NCI-H2171 treated with DMSO at 0.1 percent for 48 hours (cell line): ENCODE data around the gene PEDS1.
A peak's percentile ranks its signal among the peaks of the same experiment; 100 is the strongest.

Source experiments
- DNase-seq: peaks from one replicate; lab custom pipeline; 2025; lab: John Stamatoyannopoulos, UW

The PEDS1 gene

DNA sequence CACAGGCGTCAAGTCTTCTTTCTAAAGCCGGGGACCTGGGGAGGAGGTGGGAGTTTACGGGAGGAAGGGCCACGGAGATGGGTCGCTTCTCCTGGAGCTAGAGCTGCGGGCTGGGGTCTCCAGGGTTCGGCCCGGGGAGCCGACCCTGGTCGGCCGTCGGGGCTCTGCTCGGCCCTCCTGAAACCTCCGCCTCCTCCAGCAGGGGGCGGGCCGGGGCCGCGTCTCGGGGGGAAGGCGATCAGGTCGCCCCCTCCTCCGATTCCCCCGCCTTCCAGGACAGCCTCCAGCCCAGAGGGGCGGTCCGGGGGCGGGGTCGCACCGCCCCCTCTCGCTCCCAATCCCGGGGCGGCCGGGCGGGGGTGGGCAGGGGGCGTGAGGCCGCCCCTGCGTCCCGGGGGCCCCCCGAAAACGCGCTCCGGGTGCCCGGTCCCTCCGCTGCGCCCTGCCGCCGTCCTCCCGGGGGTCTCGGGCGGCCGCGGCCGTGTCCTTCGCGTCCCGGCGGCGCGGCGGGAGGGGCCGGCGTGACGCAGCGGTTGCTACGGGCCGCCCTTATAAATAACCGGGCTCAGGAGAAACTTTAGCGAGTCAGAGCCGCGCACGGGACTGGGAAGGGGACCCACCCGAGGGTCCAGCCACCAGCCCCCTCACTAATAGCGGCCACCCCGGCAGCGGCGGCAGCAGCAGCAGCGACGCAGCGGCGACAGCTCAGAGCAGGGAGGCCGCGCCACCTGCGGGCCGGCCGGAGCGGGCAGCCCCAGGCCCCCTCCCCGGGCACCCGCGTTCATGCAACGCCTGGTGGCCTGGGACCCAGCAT lies 36.9 kb upstream of the PEDS1 start, which contains the start of gene CEBPB:
TSS of gene CEBPB (plus strand) at position 580 of the 814 bp plus-strand sequence. CDS start at position 784, 204 bp downstream.
- DNase-seq, result peak; percentile 78

DNA sequence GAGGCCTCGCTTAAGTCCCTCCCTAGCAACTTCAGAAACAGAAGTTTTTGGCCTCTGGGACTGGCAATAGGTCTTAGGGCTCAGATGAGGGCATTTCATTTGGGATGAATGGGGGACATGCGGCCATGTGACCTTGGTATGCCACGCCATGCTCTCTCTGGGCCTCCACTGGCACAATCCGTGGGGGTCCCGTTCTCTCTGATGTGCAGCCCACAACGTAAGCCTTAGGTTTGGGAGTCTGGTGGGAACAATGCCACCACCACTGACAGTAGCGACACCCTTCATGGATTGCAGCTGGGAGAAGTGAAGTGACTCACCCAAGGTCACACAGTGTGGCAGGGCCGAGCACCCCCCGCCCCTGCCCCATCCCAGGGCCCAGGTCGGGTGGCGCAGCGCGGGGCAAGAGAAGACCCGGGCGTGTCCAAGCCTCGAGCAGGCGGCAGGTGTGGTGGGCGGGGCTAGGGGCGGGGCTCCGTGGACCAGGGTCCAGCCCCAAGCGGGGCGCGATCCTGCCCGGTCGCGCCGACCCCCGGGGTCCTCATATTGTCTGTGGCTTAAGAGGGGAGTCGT lies 36.2 kb upstream of the PEDS1 start:
- DNase-seq, result no peak

DNA sequence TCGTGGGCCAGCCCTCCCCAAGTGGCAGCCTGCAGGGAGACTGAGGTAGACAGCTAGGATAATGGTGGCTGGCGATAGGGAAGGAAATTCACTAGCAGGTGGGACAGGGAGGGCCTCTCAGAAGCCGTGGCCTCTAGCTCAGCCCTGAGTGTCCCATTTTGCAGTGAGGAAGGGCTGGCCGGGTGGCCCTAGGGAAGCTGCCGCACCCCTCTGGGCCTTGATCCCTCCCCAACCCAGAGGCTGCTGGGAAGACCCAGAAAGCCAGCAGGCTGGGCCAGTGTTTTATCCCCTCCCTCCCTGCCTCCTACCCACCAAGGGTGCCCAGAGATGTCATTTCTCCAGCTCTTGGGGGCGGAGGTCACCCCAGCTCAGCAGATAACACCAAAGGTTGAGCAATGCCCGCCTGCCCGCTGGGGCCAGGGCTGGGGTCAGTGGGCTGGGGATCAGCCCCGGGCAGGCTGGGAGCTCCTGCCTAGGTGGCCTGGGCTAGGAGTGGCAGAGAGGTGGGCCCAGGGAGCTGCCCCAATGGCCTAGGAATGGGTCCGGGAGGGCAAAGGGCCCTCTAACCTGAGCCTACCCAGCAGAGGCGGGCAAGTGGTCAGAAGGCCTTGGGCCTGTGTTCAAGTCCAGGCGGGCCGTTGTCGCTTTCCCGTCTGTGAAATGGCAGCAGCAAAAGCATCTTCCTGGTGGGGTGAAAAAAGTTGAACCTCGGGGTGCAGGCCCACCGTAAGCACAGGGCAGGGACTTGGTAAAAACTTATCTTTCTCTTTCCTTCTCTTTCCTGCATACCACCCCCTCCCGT lies 35.6 kb upstream of the PEDS1 start:
- DNase-seq, result no peak

DNA sequence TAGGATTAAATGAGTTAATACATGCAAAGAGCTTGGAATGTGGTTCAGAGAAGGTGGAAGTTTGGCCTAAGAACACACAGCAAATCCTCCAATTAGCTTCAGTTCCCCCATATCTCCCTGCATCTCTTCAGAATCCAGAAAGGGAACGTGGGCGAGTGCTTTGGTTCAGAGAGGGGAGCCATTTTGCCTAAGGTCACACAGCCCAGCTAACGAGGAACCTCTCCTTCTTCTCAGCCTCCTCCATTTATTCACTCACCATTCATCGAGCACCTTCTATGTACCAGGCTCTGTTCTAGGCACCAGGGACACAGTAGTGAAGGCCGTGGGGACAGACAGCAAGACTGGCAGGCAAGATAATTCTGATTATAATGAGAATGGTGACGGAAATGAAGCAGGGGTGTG lies 34.8 kb upstream of the PEDS1 start:
- DNase-seq, result no peak

DNA sequence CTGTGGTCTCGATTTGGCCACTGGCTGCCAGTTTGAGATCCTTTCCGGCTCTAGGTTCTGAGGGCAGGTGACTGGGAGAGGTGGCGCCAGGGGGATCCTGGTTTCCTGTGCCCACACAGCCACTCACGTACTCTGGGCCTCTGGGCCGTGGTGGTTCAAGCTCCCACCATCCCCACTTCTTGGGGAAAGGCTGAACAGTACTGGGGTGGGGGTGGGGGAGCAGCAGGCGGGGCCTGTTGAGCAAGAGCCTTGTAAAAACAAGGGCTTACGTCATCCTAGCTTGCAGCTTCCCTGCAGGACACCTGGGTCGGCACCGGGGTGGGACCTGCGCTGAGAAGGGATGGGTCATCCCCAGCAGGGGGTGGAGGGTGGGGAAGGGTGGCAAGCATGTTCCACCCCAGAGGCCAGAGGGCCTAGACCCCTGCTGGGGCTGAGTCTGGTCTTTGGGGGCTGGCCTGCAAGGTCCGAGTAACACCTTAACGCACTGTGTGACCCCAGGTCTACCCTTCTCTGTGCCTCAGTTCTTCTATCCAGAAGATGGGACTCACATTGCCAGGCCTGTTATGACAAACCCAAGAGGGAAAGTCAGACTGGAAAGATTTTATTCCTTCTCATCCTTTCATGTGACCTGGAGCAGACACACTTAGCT lies 34.0 kb upstream of the PEDS1 start:
- DNase-seq, result no peak

DNA sequence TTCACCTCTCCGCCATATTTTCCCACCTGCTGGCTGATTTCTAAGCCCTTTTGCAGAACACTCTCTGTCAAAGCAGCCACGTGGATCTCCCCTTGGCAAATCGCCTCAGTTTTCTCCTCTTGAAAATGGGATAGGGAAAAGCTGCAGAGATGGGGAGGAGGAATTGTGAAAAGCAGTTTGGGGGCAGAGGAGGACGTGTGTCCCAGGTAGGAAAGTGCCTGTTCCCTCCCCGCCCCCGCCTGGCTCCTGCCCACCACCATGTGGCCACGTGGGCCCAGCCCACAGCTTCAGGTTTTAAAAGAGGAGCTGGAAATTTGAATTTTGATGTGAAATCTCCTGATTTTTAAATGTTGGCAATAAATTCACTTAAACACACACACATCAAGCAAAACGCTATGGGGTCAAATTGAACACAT lies 33.5 kb upstream of the PEDS1 start:
- DNase-seq, result no peak

DNA sequence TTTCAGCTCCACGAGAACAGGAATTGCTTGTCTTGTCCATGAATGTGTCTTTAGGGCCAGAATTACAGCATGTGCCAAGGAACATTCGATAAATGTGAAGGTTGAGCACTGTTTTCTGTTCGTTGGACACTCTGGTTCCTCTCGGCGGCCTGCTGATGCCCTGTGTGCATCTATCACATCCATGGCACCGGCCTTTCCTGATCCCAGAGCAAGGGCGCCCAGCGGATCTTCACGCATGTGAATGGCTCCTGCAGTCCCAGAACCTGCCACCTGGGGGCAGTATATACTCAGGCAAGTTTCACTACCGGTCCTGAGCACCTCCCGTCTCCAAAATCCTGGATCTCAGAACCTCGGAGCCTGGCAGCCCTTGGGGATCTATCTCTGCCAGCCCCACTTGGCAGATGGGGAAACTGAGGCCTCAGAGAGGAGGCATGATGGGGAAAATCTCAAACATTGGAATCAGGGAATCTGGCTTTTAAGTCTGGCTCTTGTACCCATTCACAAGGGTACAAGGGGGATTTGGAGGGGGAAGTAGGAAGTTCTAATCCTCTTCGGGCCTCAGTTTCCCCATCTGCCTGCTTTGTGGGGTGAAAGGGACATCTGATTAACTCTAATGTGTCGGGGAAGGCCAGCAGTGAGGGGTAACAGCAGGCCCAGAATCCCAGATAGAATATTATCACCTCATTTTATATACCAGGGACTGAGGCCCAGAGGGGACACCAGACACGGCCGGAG lies 32.8 kb upstream of the PEDS1 start:
- peak; percentile 86 for DNase-seq

DNA sequence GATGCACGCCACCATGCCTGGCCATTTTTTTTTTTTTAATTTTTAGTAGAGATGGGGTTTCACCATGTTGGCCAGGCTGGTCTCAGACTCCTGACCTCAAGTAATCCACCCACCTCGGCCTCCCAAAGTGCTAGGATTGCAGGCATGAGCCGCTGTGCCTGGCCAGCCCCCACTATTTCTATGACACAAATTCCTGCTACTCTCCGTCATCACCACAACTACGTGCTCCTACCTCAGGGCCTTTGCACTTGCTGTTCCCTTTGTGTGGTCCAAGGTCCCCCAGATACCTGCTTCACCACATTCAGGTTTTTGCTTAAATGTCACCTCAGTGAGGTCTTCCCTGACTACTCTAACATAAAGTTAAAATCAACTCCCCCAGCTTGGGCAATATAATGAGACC lies 31.9 kb upstream of the PEDS1 start:
- no peak for DNase-seq

DNA sequence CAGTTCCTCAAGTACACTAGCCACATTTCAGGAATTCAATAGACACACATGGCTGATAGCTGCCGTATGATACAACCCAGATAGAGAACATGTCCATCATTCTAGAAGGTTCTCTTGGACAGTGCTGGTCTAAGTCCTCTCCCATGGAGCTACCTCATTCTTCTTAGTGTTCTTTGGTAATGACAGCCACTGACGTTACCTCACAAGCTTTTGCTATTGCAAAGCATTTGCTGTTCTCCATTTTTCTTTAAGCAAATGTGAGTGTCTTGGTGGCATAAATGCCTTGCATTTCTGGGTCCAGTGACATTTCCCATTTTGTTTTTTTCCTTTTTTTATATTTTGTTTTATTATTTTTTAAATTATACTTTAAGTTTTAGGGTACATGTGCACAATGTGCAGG lies 28.8 kb upstream of the PEDS1 start:
- DNase-seq, result no peak

DNA sequence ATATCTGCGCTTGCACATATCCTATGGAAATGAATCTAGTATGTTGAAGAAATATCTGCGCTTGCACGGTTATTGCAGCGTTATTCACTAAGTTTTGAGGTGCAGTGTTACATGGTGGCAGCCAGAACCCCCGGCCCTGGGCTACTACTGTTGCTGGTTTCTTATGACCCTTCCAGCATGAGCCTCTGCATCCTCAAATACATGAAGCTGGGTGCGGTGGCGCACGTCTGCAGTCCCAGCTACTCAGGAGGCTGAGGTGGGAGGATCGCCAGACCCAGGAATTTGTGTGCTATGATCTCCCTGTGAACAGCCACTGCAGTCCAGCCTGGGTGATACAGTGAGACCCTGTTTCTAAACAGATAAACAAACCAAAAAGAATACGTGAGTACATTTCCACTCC lies 27.8 kb upstream of the PEDS1 start:
- DNase-seq, result no peak

DNA sequence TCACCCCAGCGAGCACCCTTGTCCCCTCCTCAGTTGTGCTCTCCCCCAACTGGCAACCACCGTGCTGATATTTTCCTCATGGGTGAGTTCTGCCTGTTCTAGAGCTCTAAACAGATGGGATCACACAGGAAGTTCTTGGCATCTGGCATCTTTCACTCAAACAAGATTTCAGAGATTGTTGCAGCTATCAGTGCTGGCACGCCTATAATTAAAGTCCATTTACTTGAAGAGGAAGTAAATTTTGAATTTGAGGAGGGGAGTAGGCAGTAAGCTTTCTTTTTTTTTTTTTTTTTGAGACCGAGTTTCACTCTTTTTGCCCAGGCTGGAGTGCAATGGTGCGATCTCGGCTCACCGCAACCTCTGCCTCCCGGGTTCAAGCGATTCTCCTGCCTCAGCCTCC lies 25.1 kb upstream of the PEDS1 start:
- DNase-seq, result peak; percentile 94

DNA sequence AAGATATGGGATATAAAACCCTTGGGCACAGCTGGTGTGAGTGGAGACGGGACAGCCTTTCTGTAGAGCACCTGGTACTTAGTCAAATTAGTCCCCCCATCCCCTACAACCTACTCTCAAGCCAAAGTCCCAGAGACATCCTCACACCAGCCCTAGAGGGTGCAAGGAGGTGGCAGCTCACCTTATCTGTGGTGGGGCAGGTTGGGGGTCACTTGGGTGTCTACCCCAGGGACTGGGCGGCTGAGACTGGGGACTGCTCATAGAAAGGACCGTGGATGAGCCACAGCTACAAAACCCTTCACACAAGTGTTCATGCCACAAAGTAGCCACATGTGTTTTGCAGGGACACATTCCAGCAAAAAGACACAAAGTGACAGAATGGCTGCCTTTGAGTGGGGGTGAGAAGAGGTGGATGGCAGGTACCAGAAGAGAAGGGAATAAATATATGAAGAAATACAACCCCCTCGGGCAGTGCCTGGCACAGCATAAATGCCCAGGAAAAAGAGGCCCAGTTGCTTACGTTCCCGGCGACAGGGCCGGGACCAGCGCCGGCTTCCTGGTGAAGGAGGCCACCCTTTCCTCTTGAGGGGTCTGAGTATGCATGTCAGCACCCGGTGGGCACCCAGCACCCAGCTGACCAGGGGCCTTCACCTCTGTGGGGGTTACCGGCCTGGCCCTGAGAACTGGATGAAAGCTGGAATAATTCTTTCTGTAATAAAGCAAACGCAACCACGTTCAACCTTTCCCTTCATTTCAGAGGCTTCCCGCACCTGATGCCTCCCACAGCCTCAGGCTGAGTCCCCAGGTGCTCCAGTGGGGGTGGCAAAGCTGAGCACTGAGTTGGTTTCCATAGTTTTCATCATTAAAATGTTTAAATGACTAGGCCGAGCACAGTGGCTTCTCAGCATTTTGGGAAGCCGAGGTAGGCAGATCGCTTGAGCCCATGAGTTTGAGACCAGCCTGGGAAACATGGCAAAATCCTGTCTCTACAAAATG lies 22.7 kb upstream of the PEDS1 start:
- no peak for DNase-seq

DNA sequence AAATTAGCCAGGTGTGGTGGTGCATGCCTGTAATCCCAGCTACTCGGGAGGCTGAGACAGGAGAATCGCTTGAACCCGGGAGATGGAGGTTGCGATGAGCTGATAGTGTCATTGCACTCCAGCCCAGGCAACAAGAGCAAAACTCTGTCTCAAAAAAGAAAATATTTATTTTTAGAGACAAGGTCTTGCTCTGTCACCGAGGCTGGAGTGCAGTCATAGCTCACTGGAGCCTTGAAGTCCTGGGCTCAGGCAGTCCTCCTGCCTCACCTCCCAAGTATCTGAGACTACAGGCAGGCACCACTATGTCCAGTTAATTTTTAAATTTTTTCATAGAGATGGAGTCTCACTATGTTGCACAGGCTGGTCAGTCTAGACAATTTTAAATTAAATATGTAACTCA lies 20.9 kb upstream of the PEDS1 start:
- no peak for DNase-seq

DNA sequence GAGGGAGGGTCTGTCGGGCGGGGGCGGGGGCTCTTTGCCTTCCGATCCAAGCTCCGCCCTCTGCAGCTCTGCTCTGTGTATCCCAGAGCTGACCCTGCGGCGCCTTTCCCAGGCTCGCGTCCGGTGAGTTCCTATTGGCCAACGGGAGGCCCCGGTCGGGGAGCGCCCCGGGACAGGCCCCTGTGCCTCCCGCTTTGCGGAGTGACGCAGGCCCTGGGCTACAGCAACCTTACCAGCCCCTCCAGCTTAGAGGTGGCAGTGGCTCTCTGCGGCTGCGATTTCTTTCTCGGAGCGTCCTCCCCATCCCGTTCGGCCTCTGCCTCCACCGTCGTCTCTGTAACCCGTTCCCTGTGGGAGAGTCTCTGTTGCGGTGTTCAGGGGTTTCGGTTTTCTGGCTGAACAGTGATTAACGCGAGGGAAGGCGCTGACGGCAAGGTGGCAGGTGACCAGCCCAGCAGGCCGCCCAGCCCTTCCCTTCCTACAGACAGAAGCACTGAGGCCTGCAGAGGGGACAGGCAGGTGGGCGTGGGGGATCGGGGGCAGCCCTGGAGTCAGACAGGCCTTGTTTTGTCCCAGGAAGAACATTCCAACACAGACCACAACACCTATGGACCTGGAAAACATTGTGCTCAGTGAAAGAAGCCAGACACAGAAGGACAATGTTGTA lies 19.0 kb upstream of the PEDS1 start:
- no peak for DNase-seq

DNA sequence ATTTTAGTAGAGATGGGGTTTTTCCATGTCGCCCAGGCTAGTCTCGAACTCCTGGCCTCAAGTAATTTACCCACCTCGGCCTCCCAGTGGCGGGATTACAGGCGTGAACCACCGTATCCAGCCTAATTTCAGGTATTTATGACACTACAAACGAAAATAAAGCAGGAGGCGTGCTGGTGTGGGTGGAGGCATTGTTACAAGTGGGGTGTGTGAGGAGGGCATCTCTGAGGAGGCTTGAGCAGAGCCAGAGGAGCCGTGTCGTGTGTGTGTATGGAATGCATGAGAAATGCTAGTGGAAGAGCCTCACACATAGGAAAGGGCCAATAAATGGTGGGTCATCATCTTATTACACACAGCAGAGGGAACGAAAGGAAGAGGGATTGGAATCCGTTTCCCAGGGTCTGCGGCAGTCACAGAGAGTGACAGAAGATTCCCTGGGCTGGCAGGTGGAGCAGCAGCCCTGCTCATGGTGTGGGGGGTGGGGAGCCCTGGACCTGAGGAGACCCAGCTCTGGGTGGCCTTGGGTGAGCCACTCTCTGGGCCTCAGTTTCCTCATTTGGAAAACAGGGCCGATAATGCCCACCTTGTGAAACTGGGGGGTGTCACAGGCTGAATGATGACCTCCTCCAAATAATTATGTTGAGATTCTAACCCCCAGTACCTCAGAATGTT lies 17.2 kb upstream of the PEDS1 start:
- DNase-seq, result no peak

DNA sequence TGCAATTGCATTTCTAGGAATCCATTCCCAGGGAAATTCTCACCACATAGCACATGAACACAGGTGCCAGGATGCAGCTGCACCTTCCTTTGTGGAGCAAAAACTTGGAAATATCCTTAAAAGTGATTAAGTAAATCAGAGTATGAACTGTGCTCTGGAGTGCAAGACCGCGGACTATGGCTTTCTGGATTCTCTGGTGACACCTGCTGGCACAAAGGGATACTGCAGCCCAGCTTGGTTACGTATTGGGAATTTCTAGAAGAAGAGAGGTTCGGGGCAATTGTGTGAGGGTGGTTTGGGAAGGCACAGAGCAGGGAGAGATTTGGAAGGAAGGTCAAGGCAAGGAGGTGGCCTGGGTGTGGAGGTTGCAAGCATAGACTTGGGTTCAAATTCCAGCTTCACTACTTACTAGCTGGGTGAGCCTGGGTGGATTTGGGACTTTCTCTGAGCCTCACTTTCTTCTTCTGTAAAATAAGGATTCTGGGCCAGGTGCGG lies 15.9 kb upstream of the PEDS1 start:
- peak; percentile 78 for DNase-seq

DNA sequence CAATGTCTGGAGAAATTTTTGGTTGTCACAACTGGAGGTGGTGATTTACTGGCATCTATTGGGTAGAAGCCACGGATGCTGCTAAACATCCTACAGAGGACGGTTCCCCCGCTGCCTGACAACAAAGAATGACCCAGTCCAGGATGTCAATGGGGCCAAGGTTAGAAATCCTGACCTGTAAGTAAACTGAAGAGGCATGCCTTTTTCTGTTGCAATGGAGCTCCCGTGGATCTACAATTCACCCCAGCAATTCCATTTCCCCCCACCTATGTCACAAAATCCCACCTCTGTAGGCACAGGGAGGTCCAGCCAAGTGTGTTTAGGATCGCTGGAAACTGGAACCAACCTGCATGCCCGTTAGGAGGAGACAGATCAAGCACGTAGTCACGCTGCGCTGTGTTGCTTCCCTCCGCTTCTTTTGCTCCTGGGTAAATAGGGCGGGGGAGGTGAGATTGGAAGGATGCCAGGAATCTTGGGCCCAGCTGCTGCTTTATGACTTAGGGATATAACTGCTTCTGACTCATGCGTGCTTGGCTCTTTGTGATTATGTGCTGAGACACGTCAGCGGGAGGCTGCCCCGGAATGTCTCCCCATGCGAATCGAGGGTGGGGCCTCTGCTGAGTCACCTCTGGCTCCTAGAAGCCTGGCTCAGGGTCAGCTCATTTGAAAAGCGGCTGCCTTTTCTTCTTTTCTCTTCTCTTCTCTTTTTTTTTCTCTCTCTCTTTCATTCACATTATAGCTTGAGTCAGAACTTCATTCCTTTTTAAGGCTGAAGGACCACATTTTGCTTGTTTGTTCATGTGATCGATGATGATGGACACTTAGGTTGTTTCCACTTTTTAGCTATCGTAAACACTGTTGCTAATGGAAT lies 12.4 kb upstream of the PEDS1 start:
- DNase-seq, result peak; percentile 100
